Esophagus muscularis mucosa (tissue), 4 donors: ENCODE measurements around the gene EXOC3. TPM values are rescaled to one million over a fixed set of nuclear protein-coding genes. Genes with fewer than 3 reads are reported as not detected.
"Not testable (repeated sequence)": the region's sequence is repeated elsewhere in the genome, so short reads cannot be mapped to it uniquely, and the experiment has no call there.

Experiments
- DNase-seq: peaks from one replicate; pipeline ENCODE4 v3.0.0-alpha.2; 2017; ENCODE audit errors: extremely low spot score
- H3K27ac ChIP-seq, 4 donors: fragments of 200-600 bp; sonication (generic); replicated peaks in 1 of 4; 1 replicate in 3 of 4; 2 replicates in 1 of 4; pipeline ENCODE4 v1.5.1; 2016 to 2019; ENCODE audit warnings: mild to moderate bottlenecking in 1 of 4
- H3K27me3 ChIP-seq, 4 donors: fragments of 200-600 bp; sonication (generic); one replicate each; pipeline versions ENCODE4 v1.5.1 to v1.6.0; 2016 to 2019
- H3K36me3 ChIP-seq, 4 donors: fragments of 200-600 bp; sonication (generic); one replicate each; pipeline ENCODE4 v1.5.1; 2016 to 2019
- H3K4me1 ChIP-seq, 4 donors: fragments of 200-600 bp; sonication (generic); one replicate each; pipeline ENCODE4 v1.5.1; 2016 to 2019
- H3K4me3 ChIP-seq, 4 donors: fragments of 200-600 bp; sonication (generic); 1 replicate in 2 of 4; 2 replicates in 2 of 4; pipeline ENCODE4 v1.5.1; 2016 to 2019; ENCODE audit warnings: mild to moderate bottlenecking in 4 of 4, moderate library complexity in 1 of 4
- H3K9me3 ChIP-seq, 4 donors: fragments of 200-600 bp; sonication (generic); 1 replicate in 3 of 4; 2 replicates in 1 of 4; pipeline ENCODE4 v1.5.1; 2016 to 2019
- EP300 ChIP-seq: sonication (generic); formaldehyde crosslinking; IDR thresholded peaks from one replicate; pipeline ENCODE4 v1.6.1; 2017; ENCODE audit warnings: antibody characterized with exemption
- POLR2A ChIP-seq: fragments of 450-650 bp; IDR thresholded peaks from one replicate; pipeline ENCODE4 v1.6.1; 2017; ENCODE audit warnings: antibody characterized with exemption, moderate library complexity, mild to moderate bottlenecking, low read depth
- POLR2AphosphoS5 ChIP-seq, 2 donors: sonication (generic); formaldehyde crosslinking; IDR thresholded peaks; one replicate each; pipeline ENCODE4 v1.6.1; 2017; ENCODE audit warnings: antibody characterized with exemption in 2 of 2
- WGBS: methylation state at CpG from one replicate; pipeline ENCODE4 v1.1.5; 2018; 5-methylcytosine and 5-hydroxymethylcytosine counted together
- intact Hi-C: fragments of 100-400 bp; cut with DNase I; formaldehyde crosslinking; loops from one replicate; pipeline ENCODE4 v1.15.1; 2023
- total RNA-seq, 4 donors: library from RNA; depleted of rRNA; stranded (reverse); fragments of >200 nt; gene quantifications; one replicate each; pipeline versions ENCODE4 v1.1.0 to v1.2.1, GENCODE V29; 2016
- TF ChIP-seq, protein P1 (sequence below), 3 experiments: fragments of 200-600 bp in 2 of 3; fragments of 450-650 bp in 1 of 3; sonication (generic) in 2 of 3; IDR thresholded peaks; one replicate each; pipeline ENCODE4 v1.5.1; 2017 to 2019; ENCODE audit warnings: antibody characterized with exemption in 3 of 3, mild to moderate bottlenecking in 2 of 3, moderate library complexity in 1 of 3

The EXOC3 gene
- total RNA-seq, 4 donors from 2014 or later = 48.6 to 82.1 (median 59.3) TPM

DNA sequence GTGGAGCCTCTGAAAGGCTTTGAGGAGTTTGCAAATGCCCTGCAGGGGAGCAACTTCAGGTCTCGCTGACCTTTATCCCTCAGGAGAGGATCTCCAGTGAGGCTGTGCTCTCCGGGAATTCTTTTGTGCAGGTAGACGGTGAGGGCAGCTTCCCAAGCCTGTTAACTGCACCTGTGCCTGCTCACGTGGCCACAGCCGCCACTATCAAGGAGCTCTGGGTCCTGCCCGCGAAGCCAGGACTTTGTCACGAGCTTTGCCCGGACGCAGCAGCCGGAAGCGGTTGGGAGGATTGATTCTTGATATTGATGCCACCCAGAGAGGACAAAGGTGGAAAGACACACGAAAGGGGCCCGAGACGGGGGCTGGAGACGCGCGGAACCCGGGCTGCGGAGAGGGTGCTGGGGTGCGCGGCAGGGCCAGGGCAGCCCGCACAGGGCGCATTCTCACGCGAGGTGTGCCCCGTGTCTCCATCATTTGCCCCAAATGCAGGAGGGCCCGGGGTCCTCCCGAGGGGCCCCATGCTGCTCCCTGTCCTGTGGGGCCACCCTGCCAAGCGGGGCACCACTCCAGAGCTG, 63.1 kb downstream of the EXOC3 start:
- no peak overlapping the region for H3K4me3 ChIP-seq
- H3K36me3 ChIP-seq = no peaks in the 10 kb centered on the region
- no peak overlapping the region for H3K27ac ChIP-seq
- DNase-seq = no peak
- H3K27me3 ChIP-seq = peaks cover 0 to 78% (median 2%) of the 10 kb centered on the region in 4 donors
- TF ChIP-seq EP300 (no peak), POLR2A (no peak), POLR2AphosphoS5 (IDR thresholded peaks at IDR 0.05) (no peak)
- TF ChIP-seq, protein P1, sequence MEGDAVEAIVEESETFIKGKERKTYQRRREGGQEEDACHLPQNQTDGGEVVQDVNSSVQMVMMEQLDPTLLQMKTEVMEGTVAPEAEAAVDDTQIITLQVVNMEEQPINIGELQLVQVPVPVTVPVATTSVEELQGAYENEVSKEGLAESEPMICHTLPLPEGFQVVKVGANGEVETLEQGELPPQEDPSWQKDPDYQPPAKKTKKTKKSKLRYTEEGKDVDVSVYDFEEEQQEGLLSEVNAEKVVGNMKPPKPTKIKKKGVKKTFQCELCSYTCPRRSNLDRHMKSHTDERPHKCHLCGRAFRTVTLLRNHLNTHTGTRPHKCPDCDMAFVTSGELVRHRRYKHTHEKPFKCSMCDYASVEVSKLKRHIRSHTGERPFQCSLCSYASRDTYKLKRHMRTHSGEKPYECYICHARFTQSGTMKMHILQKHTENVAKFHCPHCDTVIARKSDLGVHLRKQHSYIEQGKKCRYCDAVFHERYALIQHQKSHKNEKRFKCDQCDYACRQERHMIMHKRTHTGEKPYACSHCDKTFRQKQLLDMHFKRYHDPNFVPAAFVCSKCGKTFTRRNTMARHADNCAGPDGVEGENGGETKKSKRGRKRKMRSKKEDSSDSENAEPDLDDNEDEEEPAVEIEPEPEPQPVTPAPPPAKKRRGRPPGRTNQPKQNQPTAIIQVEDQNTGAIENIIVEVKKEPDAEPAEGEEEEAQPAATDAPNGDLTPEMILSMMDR (IDR thresholded peaks at IDR 0.05) = no peak
- intact Hi-C loops = no loop called here
- H3K4me1 ChIP-seq = peaks cover 0 to 5% (median 0%) of the 10 kb centered on the region in 4 donors
- WGBS = 78% methylated on average over 19 of the region's 30 CpGs
- no peaks in the 10 kb centered on the region for H3K9me3 ChIP-seq

DNA sequence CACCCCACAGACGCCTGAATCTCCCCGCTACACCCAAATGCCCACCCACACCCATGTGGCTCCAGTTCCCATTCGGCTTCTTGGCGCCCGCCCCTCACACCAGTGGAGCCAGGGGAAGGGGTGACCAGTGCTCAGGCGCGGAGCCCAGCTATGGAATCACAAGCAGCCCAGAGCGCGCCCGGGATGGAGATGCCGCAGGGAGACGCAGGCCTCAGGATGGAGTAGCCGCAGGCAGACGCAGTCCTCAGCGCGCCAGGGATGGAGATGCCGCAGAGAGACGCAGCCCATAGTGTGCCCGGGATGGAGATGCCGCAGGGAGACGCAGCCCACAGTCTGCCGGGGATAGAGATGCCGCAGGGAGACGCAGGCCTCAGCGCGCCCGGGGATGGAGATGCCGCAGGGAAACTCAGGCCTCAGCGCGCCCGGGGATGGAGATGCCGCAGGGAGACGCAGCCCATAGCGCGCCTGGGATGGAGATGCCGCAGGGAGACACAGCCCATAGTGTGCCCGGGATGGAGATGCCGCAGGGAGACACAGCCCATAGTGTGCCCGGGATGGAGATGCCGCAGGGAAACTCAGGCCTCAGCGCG, 65.1 kb downstream of the EXOC3 start:
- H3K27me3 ChIP-seq = peaks cover 0 to 68% (median 2%) of the 10 kb centered on the region in 4 donors
- not testable (repeated sequence) for H3K36me3 ChIP-seq, DNase-seq

DNA sequence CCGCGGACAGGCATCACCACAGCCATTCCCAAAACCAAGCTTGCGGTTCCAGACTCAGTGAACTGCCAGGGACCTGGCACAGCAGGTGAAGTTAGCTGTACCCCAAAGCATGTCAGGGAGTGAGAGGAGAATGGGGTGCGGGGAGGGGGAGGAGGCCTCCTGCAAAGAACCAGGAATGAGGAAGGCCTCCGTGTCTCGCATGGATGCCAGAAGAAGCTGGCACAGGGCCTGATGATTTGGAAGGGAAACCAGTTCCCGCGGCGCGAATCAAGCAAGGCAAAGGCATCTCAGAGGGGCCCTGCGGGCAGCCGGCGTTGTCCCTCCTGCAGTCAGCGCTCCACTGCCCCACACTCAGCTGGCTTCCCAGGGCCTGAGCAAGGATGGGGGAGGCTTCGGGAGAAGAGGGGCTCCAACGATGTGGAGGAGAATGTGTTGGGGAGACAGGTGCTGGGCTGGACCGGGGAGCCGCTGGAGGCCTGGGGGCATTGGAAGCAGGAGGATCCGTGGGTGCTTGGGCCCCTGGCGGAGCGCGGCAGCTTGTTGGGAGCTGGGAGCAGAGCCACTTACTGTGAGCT, 66.7 kb downstream of the EXOC3 start:
- no peak for TF ChIP-seq POLR2A
- TF ChIP-seq, protein P1 (IDR thresholded peaks at IDR 0.05) = no peak
- TF ChIP-seq EP300 = no peak
- no peak for TF ChIP-seq POLR2AphosphoS5 (IDR thresholded peaks at IDR 0.05)
- Histone ChIP-seq H3K9me3 (no peaks in the 10 kb centered on the region), H3K27ac (no peak overlapping the region), H3K36me3 (no peaks in the 10 kb centered on the region), H3K4me3 (no peak overlapping the region), H3K27me3 (peaks cover 0 to 68% (median 4%) of the 10 kb centered on the region in 4 donors), H3K4me1 (no peaks in the 10 kb centered on the region)
- DNase-seq = no peak
- intact Hi-C loops = no loop called here
- 83% methylated on average over 22 of the region's 22 CpGs for WGBS

More for the DNA sequence above, 65.1 kb downstream of the EXOC3 start:
- WGBS = 93% methylated on average over 34 of the region's 42 CpGs
- H3K4me3 ChIP-seq, H3K9me3 ChIP-seq, H3K27ac ChIP-seq, H3K4me1 ChIP-seq, intact Hi-C loops: not testable (repeated sequence)

DNA sequence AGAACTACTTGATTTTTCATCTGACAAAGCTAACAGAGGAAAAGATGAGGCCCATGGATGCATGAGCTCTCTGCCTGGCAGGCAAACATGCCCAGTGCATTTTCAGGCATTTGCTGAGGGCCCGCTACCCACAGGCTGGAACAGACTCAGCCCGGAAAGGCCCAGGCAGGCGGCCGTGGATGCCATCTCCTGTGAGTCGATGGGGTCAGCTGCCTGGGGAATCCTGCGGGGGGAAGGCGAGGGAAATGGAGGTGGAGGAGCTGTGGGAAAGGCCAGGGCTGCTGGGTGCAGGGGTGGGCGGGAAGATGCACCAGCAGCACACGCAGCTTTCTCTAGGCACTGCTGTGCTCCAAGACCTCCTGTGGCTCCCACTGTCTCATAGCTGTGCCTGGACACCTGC, 67.5 kb downstream of the EXOC3 start:
- 79% methylated on average over 7 of the region's 9 CpGs for WGBS
- no peak for DNase-seq
- Histone ChIP-seq H3K9me3 (no peaks in the 10 kb centered on the region), H3K4me1 (no peaks in the 10 kb centered on the region), H3K36me3 (no peaks in the 10 kb centered on the region), H3K4me3 (no peak overlapping the region), H3K27ac (no peak overlapping the region), H3K27me3 (peaks cover 0 to 72% (median 4%) of the 10 kb centered on the region in 4 donors)
- intact Hi-C loops = no loop called here
- no peak for TF ChIP-seq POLR2A
- no peak for TF ChIP-seq POLR2AphosphoS5 (IDR thresholded peaks at IDR 0.05)

DNA sequence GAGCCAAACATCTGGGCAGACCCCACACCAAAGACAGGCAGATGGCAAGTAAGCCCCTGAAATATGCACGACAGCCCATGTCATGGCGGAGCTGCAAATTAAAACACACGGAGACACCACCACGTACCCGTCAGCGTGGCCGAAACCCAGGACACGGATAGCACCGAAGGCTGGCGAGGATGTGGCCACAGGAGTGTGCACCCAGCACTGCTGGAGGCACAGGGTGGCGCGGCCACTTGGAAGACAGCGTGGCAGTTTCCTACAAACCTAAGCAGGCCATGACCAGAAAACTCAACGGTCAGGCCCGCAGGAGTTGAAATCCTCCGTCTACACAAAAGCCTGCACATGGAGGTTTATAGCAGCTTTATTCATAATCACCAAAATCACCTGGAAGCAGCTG, 68.5 kb downstream of the EXOC3 start:
- 80% methylated on average over 16 of the region's 16 CpGs for WGBS

More for the DNA sequence above, 68.5 kb downstream of the EXOC3 start:
- no peak overlapping the region for H3K27ac ChIP-seq
- H3K9me3 ChIP-seq = no peaks in the 10 kb centered on the region
- H3K4me3 ChIP-seq = no peak overlapping the region
- DNase-seq = no peak
- H3K36me3 ChIP-seq = no peaks in the 10 kb centered on the region
- no peak for TF ChIP-seq POLR2A
- no peak for TF ChIP-seq POLR2AphosphoS5 (IDR thresholded peaks at IDR 0.05)
- no peak for TF ChIP-seq EP300
- TF ChIP-seq, protein P1 (IDR thresholded peaks at IDR 0.05) = no peak
- intact Hi-C loops = no loop called here
- H3K4me1 ChIP-seq = no peaks in the 10 kb centered on the region
- H3K27me3 ChIP-seq = peaks cover 0 to 70% (median 2%) of the 10 kb centered on the region in 4 donors
